Right lobe of liver (tissue), 6 donors: ENCODE results near the gene RND3. TPM values are rescaled to one million over a fixed set of nuclear protein-coding genes. Genes with fewer than 3 reads are reported as not detected.

Source experiments
- ATAC-seq, 4 donors: fragments of 200-7000 bp; cut with Tn5 transposase; one replicate each; pipeline ENCODE4 v1.9.1; 2020; ENCODE audit warnings: mild to moderate bottlenecking in 4 of 4, moderate library complexity in 4 of 4
- DNase-seq, 3 donors: peaks; one replicate each; pipeline ENCODE4 v3.0.0-alpha.2; 2020
- H3K27ac ChIP-seq, 3 donors: fragments of 200-600 bp; one replicate each; pipeline ENCODE4 v1.8.0; 2022
- H3K27me3 ChIP-seq, 2 donors: fragments of 200-600 bp; one replicate each; pipeline ENCODE4 v1.8.0; 2022
- H3K36me3 ChIP-seq, 4 donors: fragments of 200-600 bp; sonication (generic) in 1 of 4; one replicate each; pipeline versions ENCODE4 v1.5.1 to v1.8.0; 2017 to 2022; ENCODE audit warnings: control low read depth in 1 of 4
- H3K4me1 ChIP-seq, 4 donors: fragments of 200-600 bp; sonication (generic) in 1 of 4; one replicate each; pipeline versions ENCODE4 v1.5.1 to v1.8.0; 2017 to 2022; ENCODE audit warnings: control low read depth in 1 of 4
- H3K4me3 ChIP-seq, 3 donors: fragments of 200-600 bp; one replicate each; pipeline ENCODE4 v1.8.0; 2022
- H3K9me3 ChIP-seq, 4 donors: fragments of 200-600 bp; sonication (generic) in 1 of 4; one replicate each; pipeline versions ENCODE4 v1.5.1 to v1.8.0; 2017 to 2022; ENCODE audit warnings: control low read depth in 1 of 4
- CTCF ChIP-seq, 4 donors: fragments of 200-600 bp in 3 of 4; fragments of 450-650 bp in 1 of 4; IDR thresholded peaks; one replicate each; pipeline versions ENCODE4 v1.5.1 to v1.8.0; 2016 to 2022; ENCODE audit warnings: antibody characterized with exemption in 4 of 4, mild to moderate bottlenecking in 2 of 4
- POLR2A ChIP-seq: fragments of 450-650 bp; IDR thresholded peaks from one replicate; pipeline ENCODE4 v1.6.1; 2017; ENCODE audit warnings: antibody characterized with exemption, mild to moderate bottlenecking
- WGBS: methylation state at CpG from one replicate; pipeline ENCODE4 v1.1.6; 2018; ENCODE audit warnings: low coverage, low lambda C conversion rate; ENCODE audit not compliant: insufficient coverage; ENCODE audit errors: missing lambda C conversion rate; 5-methylcytosine and 5-hydroxymethylcytosine counted together
- intact Hi-C, 2 donors: fragments of 100-400 bp; cut with DNase I; formaldehyde crosslinking; loops; one replicate each; pipeline versions ENCODE4 v1.11.2 to v1.14.1; 2022
- total RNA-seq, 6 experiments: library from RNA; depleted of rRNA in 2 of 6; stranded (reverse); fragments of >200 nt in 2 of 6; fragmentation: NEBNext Ultra II Directional in 3 of 6; extraction: Animal tissue kit (Norgen Biotek cat#: 25700) in 3 of 6; gene quantifications; one replicate each; pipeline versions ENCODE4 v1.1.0 to v1.2.4, GENCODE V29; 2016 to 2023
- donor health status: DM: no; HTN: yes; CAD: no.
- donor health status: DM: no; HTN: no; CAD: no.
- donor health status: DM: no; HTN: no; CAD: no.
- donor health status: DM: no; HTN: yes; CAD: no.
- donor health status: DM: no; HTN: yes; CAD: no.

RND3 gene
- total RNA-seq, 6 experiments from 2014 or later, result 20.0 to 70.5 (median 36.8) TPM

- WGBS, result 100% methylated on average over 1 of the region's 1 CpG
- TF ChIP-seq CTCF (IDR thresholded peaks at IDR 0.05), result no peak
- TF ChIP-seq POLR2A, result no peak
- Histone ChIP-seq H3K4me3 (no peak overlapping the region), H3K27me3 (no peaks in the 10 kb centered on the region), H3K4me1 (no peaks in the 10 kb centered on the region), H3K9me3 (no peaks in the 10 kb centered on the region), H3K36me3 (no peaks in the 10 kb centered on the region), H3K27ac (no peak overlapping the region)
- DNase-seq, result no peak
- intact Hi-C loops, result no loop called here
- no peak for ATAC-seq
These were observed 28.2 kb downstream of the RND3 start for GRCh38 chr2:150459281-150459680.

- no peak overlapping the region for H3K27ac ChIP-seq
- no peaks in the 10 kb centered on the region for H3K9me3 ChIP-seq
- no peaks in the 10 kb centered on the region for H3K36me3 ChIP-seq
- 55% methylated on average over 3 of the region's 3 CpGs for WGBS
- no peaks in the 10 kb centered on the region for H3K27me3 ChIP-seq
- intact Hi-C loops, result no loop called here
- H3K4me1 ChIP-seq, result no peaks in the 10 kb centered on the region
- DNase-seq (no peak), ATAC-seq (no peak)
- H3K4me3 ChIP-seq, result no peak overlapping the region
- TF ChIP-seq CTCF (IDR thresholded peaks at IDR 0.05) (no peak), POLR2A (no peak)
These were observed 36.7 kb downstream of the RND3 start for GRCh38 chr2:150450765-150451164.

- no peak for DNase-seq
These were observed 37.6 kb downstream of the RND3 start for GRCh38 chr2:150449856-150450255.

GRCh38 chr2:150445398-150445797 is 42.1 kb downstream of the RND3 start:
- H3K4me3 ChIP-seq, result no peak overlapping the region
- H3K27me3 ChIP-seq, result no peaks in the 10 kb centered on the region
- DNase-seq, result no peak
- no peak overlapping the region for H3K27ac ChIP-seq
- no peaks in the 10 kb centered on the region for H3K36me3 ChIP-seq
- TF ChIP-seq CTCF (IDR thresholded peaks at IDR 0.05), result no peak
- no peak for TF ChIP-seq POLR2A
- no peaks in the 10 kb centered on the region for H3K4me1 ChIP-seq
- 80% methylated on average over 1 of the region's 1 CpG for WGBS
- H3K9me3 ChIP-seq, result no peaks in the 10 kb centered on the region
- no peak for ATAC-seq
- intact Hi-C loops, result no loop called here

More at GRCh38 chr2:150449856-150450255, 37.6 kb downstream of the RND3 start:
- Histone ChIP-seq H3K4me1 (no peaks in the 10 kb centered on the region), H3K27ac (no peak overlapping the region), H3K36me3 (no peaks in the 10 kb centered on the region), H3K9me3 (no peaks in the 10 kb centered on the region), H3K27me3 (no peaks in the 10 kb centered on the region), H3K4me3 (no peak overlapping the region)
- intact Hi-C loops, result no loop called here
- WGBS, result 43% methylated on average over 3 of the region's 3 CpGs
- no peak for ATAC-seq
- TF ChIP-seq CTCF (IDR thresholded peaks at IDR 0.05) (no peak), POLR2A (no peak)

GRCh38 chr2:150442484-150442883 is 45.0 kb downstream of the RND3 start:
- TF ChIP-seq CTCF (IDR thresholded peaks at IDR 0.05) (no peak), POLR2A (no peak)
- no peak for DNase-seq
- WGBS, result 91% methylated on average over 1 of the region's 1 CpG

More at GRCh38 chr2:150442484-150442883, 45.0 kb downstream of the RND3 start:
- Histone ChIP-seq H3K27ac (no peak overlapping the region), H3K9me3 (no peaks in the 10 kb centered on the region), H3K4me3 (no peak overlapping the region), H3K27me3 (no peaks in the 10 kb centered on the region), H3K36me3 (no peaks in the 10 kb centered on the region), H3K4me1 (no peaks in the 10 kb centered on the region)
- no peak for ATAC-seq
- intact Hi-C loops, result no loop called here
